GM12891 (cell line): ENCODE data around the gene CDCA3.
"Not testable (repeated sequence)": the region's sequence is repeated elsewhere in the genome, so short reads cannot be mapped to it uniquely, and the experiment has no call there.

ENCODE experiments used
- DNase-seq: peaks from one replicate; pipeline ENCODE4 v3.0.0; 2011; ENCODE audit warnings: low spot score; ENCODE audit not compliant: insufficient read length
- FAIRE-seq: peaks from 2 replicates; lab custom pipeline; 2011; peaks lifted over from hg19 to GRCh38; lab: Jason Lieb, UNC
- PAX5 ChIP-seq: IDR thresholded peaks from 2 replicates; pipeline ENCODE4 v1.6.1; 2011; ENCODE audit warnings: low read length, moderate library complexity, mild to moderate bottlenecking; ENCODE audit not compliant: insufficient read depth, severe bottlenecking
- POLR2A ChIP-seq: IDR thresholded peaks from 2 replicates; pipeline ENCODE4 v1.6.1; 2011; ENCODE audit warnings: low read depth, low read length, control low read depth
- POLR2AphosphoS5 ChIP-seq: IDR thresholded peaks from 2 replicates; pipeline ENCODE4 v1.6.1; 2011; ENCODE audit warnings: low read depth, low read length, control low read depth
- POU2F2 ChIP-seq: IDR thresholded peaks from 2 replicates; pipeline ENCODE4 v1.6.1; 2011; ENCODE audit warnings: low read depth, mild to moderate bottlenecking, control low read depth, low read length, moderate library complexity
- SPI1 ChIP-seq: IDR thresholded peaks from 2 replicates; pipeline ENCODE4 v1.6.1; 2011; ENCODE audit warnings: low read depth, low read length, control low read depth
- TAF1 ChIP-seq: IDR thresholded peaks from 2 replicates; pipeline ENCODE4 v1.6.1; 2011; ENCODE audit warnings: low read depth, low read length, control low read depth

Gene CDCA3

GRCh38 chr12:6888360-6888759, 37.3 kb upstream of the CDCA3 start:
- DNase-seq (no peak), FAIRE-seq (no peak)
- no peak for TF ChIP-seq POLR2A
- no peak for TF ChIP-seq TAF1
- TF ChIP-seq POLR2AphosphoS5, result no peak
- no peak for TF ChIP-seq SPI1
- no peak for TF ChIP-seq PAX5
- TF ChIP-seq POU2F2, result no peak

GRCh38 chr12:6887460-6887859, 36.4 kb upstream of the CDCA3 start:
- DNase-seq (no peak), FAIRE-seq (no peak)
- no peak for TF ChIP-seq TAF1
- no peak for TF ChIP-seq SPI1
- TF ChIP-seq PAX5, result no peak
- TF ChIP-seq POLR2AphosphoS5, result no peak
- TF ChIP-seq POU2F2, result no peak
- no peak for TF ChIP-seq POLR2A

GRCh38 chr12:6886206-6886999, 35.3 kb upstream of the CDCA3 start:
- not testable (repeated sequence) for DNase-seq, FAIRE-seq

DNA sequence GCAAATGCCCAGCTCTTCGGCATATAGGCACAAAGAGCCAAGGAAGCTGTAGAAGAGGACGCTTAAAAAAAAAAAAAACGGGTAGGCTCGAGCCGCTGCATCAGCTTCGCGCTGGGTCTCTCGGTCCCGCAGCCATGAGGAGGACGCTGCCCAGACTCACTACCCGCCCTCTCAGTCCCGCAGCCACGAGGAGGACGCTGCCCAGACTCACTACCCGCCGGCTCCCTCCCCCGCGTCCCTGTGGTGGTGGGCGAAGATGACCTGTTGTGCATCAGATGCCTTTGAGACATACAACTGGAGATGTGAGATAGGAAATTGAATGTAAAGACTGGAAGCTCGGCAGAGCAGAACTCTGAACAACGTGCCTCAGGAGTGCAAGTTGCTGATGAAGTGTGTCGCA, 33.5 kb upstream of the CDCA3 start:
- TF ChIP-seq POLR2A (no peak), PAX5 (no peak), TAF1 (no peak), POLR2AphosphoS5 (no peak), POU2F2 (no peak), SPI1 (no peak)
- no peak for DNase-seq
- FAIRE-seq, result no peak

DNA sequence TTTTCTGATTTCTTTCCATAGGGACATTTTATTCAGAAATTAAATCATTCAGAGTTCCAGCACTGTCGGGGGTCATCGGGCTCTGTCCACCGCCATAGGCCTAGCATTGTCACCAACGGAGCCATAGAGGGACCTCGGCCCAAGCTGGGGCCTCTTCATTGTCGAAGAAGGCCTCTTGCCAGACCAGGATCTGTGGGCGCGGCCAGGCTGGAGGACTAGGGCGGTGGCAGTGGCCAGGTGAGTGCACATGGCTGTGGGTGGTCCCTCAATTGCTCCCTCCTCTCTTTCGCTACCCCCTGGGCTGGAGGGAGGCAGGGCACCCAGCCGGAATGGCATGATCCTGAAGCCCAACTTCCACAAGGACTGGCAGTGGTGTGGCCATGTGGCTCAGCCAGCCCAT, 32.6 kb upstream of the CDCA3 start:
- no peak for DNase-seq
- no peak for FAIRE-seq
- TF ChIP-seq SPI1 (no peak), POU2F2 (no peak), POLR2AphosphoS5 (no peak), POLR2A (no peak), PAX5 (no peak), TAF1 (no peak)

DNA sequence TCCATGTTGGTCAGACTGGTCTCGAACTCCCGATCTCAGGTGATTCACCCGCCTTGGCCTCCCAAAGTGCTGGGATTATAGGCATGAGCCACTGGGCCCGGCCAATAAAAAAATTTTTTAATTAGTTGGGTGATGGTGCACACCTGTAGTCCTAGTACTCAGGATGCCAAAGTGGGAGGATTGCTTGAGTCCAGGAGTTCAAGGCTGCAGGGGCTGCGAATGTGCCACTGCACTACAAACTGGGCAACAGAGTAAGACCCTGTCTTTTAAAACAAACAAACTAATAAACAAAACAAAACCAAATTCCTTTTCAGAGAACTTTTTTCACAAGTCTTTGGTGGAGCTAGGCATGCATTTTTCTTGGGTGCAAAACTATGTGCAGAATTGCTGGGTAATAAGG, 32.2 kb upstream of the CDCA3 start:
- FAIRE-seq, result no peak
- TF ChIP-seq POU2F2, result no peak
- no peak for TF ChIP-seq POLR2A
- TF ChIP-seq SPI1, result no peak
- TF ChIP-seq TAF1, result no peak
- no peak for TF ChIP-seq PAX5
- no peak for TF ChIP-seq POLR2AphosphoS5
- DNase-seq, result no peak

DNA sequence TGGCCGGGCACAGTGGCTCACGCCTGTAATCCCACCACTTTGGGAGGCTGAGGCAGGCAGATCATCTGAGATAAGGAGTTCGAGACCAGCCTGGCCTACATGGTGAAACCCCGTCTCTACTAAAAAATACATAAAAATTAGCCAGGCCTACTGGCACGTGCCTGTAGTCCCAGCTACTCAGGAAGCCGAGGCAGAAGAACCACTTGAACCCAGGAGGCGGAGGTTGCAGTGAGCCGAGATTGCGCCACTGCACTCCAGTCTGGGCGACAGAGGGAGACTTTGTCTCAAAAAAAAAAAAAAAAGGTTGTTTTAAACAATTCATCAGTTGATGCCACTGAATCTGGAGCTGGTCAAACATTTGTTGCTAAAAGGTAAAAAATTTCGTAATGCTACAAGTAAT, 28.7 kb upstream of the CDCA3 start:
- not testable (repeated sequence) for FAIRE-seq, DNase-seq

DNA sequence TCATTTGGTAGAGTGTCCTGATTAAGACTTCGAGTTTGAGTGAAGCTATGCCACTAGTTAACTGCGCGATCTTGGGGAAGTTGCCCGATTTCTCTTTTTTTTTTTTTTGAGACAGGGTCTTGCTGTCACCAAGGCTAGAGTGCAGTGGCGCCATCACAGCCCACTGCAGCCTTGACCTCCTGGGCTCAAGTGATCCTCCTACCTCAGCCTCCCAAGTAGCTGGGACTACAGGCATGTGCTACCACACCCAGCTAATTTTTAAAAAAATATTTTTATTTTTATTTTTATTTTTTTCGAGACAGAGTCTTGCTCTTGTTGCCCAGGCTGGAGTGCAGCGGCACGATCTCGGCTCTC, 22.9 kb upstream of the CDCA3 start:
- FAIRE-seq, DNase-seq: not testable (repeated sequence)

DNA sequence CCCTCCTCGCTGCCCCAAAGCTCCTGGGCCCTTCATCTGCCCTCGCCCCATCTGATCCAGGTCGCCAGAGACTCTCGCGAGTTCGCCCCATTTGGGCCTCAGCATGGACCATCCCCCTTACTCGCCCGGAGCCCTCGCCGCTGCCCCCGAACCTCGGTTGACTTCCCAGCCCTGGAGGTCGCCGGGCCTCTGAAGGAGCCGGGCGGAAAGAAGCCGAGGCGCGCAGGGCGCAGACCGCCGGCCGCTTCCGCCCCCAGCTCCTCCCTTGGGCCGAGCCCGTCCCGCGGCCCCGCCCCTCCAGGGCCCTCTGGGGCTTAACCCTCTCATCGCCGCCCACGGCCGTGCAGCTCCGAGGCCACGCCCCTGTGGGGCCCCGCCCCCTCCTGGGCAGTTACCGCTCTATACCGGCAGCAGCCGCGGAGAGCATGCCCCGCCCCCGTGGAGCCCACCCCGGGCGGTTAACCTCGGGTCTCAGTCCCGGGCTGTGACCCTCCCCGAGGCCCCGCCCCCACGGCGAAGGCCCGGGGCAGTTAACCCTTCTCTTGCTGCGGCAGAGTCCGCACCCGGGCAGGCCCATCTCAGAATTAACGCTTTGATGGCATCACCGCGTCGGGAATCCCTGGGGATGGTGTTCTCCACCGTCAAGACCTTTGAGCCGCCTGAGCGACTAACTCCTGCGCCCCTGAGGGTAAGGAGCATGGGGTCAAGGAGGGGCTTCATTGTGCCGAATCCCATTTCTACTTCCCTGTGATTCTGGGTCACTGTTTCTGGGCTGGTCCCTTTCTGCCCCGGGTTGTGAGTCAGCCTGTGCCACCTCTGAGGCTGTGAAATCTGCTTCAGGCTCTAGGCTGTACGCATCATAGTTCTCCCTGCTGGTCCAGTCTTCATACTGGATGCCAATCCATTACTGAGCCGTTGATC, 22.3 kb upstream of the CDCA3 start, which contains the start of gene SPSB2:
Gene SPSB2 (minus strand): TSS at position 210 of the 921 bp plus-strand sequence. CDS start 402 bp downstream, outside the sequence.
- peak; percentile 96 for DNase-seq
- peak; percentile 90 for FAIRE-seq
- TF ChIP-seq SPI1, result peak; percentile 35; the same call in 1 of the 2 replicates
- TF ChIP-seq TAF1, result peak; percentile 54
- no peak; the same call in none of the 2 replicates for TF ChIP-seq POLR2AphosphoS5
- TF ChIP-seq POLR2A, result peak; percentile 17; the same call in 1 of the 2 replicates
